GM08714 (cell line): ENCODE measurements around the gene CCDC148.

Source experiments
- H3K4me3 ChIP-seq: fragments of 200-500 bp; sonication (Bioruptor generic); 2 replicates; pipeline ENCODE4 v1.5.1; 2014; ENCODE audit warnings: mild to moderate bottlenecking, low read length, inconsistent platforms
- ZNF274 ChIP-seq: IDR thresholded peaks from 2 replicates; pipeline ENCODE4 v1.6.1; 2012; ENCODE audit warnings: mild to moderate bottlenecking, low read depth, low read length

Gene CCDC148

GRCh38 chr2:158154596-158154995 is 302.0 kb downstream of the CCDC148 start:
- TF ChIP-seq ZNF274 = no peak

GRCh38 chr2:158153270-158154015 is 303.1 kb downstream of the CCDC148 start:
- no peak for TF ChIP-seq ZNF274
- no peak overlapping the region for H3K4me3 ChIP-seq

More at GRCh38 chr2:158154596-158154995, 302.0 kb downstream of the CCDC148 start:
- H3K4me3 ChIP-seq = no peak overlapping the region

- H3K4me3 ChIP-seq = no peak overlapping the region
- TF ChIP-seq ZNF274 = no peak
Measured at GRCh38 chr2:158144914-158145625, 311.5 kb downstream of the CCDC148 start.

- TF ChIP-seq ZNF274 = no peak
Measured at GRCh38 chr2:158143703-158144360, 312.7 kb downstream of the CCDC148 start.

GRCh38 chr2:158142568-158143332 is 313.8 kb downstream of the CCDC148 start:
- no peak overlapping the region for H3K4me3 ChIP-seq
- TF ChIP-seq ZNF274 = no peak

More at GRCh38 chr2:158143703-158144360, 312.7 kb downstream of the CCDC148 start:
- no peak overlapping the region for H3K4me3 ChIP-seq

GRCh38 chr2:158142165-158142564 is 314.4 kb downstream of the CCDC148 start:
- no peak for TF ChIP-seq ZNF274
- no peak overlapping the region for H3K4me3 ChIP-seq

- TF ChIP-seq ZNF274 = no peak
Measured at GRCh38 chr2:158140201-158140600, 316.4 kb downstream of the CCDC148 start.

GRCh38 chr2:158138255-158138654 is 318.3 kb downstream of the CCDC148 start:
- TF ChIP-seq ZNF274 = no peak
- no peak overlapping the region for H3K4me3 ChIP-seq

More at GRCh38 chr2:158140201-158140600, 316.4 kb downstream of the CCDC148 start:
- no peak overlapping the region for H3K4me3 ChIP-seq

- H3K4me3 ChIP-seq = no peak overlapping the region
- no peak for TF ChIP-seq ZNF274
Measured at GRCh38 chr2:158135096-158135495, 321.5 kb downstream of the CCDC148 start.

GRCh38 chr2:158134655-158135054 is 321.9 kb downstream of the CCDC148 start:
- no peak overlapping the region for H3K4me3 ChIP-seq
- TF ChIP-seq ZNF274 = no peak

- H3K4me3 ChIP-seq = no peak overlapping the region
- no peak for TF ChIP-seq ZNF274
Measured at GRCh38 chr2:158134055-158134454, 322.5 kb downstream of the CCDC148 start.

- TF ChIP-seq ZNF274 = no peak
- H3K4me3 ChIP-seq = no peak overlapping the region
Measured at GRCh38 chr2:158131919-158132566, 324.5 kb downstream of the CCDC148 start.

- no peak overlapping the region for H3K4me3 ChIP-seq
Measured at GRCh38 chr2:158131483-158131912, 325.1 kb downstream of the CCDC148 start.

More at GRCh38 chr2:158131483-158131912, 325.1 kb downstream of the CCDC148 start:
- no peak for TF ChIP-seq ZNF274
